HepG2 (cell line): ENCODE measurements around the gene C19orf44. TPM values are rescaled to one million over a fixed set of nuclear protein-coding genes. Genes with fewer than 3 reads are reported as not detected.

Experiments used
- ATAC-seq: fragments of 200-7000 bp; cut with Tn5 transposase; 3 replicates; pipeline ENCODE4 v1.9.1; 2020; ENCODE audit warnings: mild to moderate bottlenecking, moderate library complexity
- BruUV-seq: library from RNA; stranded (reverse); fragments of 400-500 nt; replicated peaks from 2 replicates; lab custom pipeline; 2021; lab: Mats Ljungman, UMichigan
- CTCF ChIA-PET: fragments of 300-600 bp; formaldehyde crosslinking; extraction: SDS; loops from one replicate; lab custom pipeline; 2021; ENCODE audit warnings: low total read pairs, inconsistent platforms, low intra/inter-chr PET ratio; lab: Yijun Ruan, JAX
- POLR2A ChIA-PET: fragments of 350-600 bp; sonication (Branson Sonifier 250); formaldehyde crosslinking; loops from one replicate; lab custom pipeline; 2020; ENCODE audit warnings: antibody characterized with exemption, inconsistent platforms; lab: Yijun Ruan, JAX
- DNase-seq: peaks from one replicate; pipeline ENCODE4 v3.0.0-alpha.2; 2015; ENCODE audit warnings: low spot score
- FAIRE-seq: peaks from 3 replicates; lab custom pipeline; 2011; peaks lifted over from hg19 to GRCh38; lab: Jason Lieb, UNC
- H2AFZ ChIP-seq: one replicate; pipeline ENCODE4 v1.6.1; 2011; ENCODE audit warnings: low read length, inconsistent platforms
- H3K27ac ChIP-seq: fragments of 300-600 bp; 3 replicates; pipeline ENCODE4 v1.8.0; 2011; ENCODE audit warnings: mixed run types, mild to moderate bottlenecking, mixed read lengths, low read length, inconsistent platforms; ENCODE audit not compliant: insufficient read depth; ENCODE audit errors: extremely low read length
- H3K27me3 ChIP-seq, 2 experiments: fragments of 200-600 bp in 1 of 2; 2 replicates in 1 of 2; 3 replicates in 1 of 2; pipeline versions ENCODE4 v1.6.0 to v1.8.0; 2011; ENCODE audit warnings: low read length in 2 of 2, mild to moderate bottlenecking in 2 of 2, moderate library complexity in 2 of 2, inconsistent platforms in 1 of 2; ENCODE audit not compliant: insufficient read depth in 2 of 2, control insufficient read depth in 1 of 2
- H3K36me3 ChIP-seq, 2 experiments: fragments of 200-600 bp in 1 of 2; replicated peaks in 1 of 2; 2 replicates in 1 of 2; 3 replicates in 1 of 2; pipeline versions ENCODE4 v1.5.1 to v1.8.0; 2011; ENCODE audit warnings: low read length in 2 of 2, inconsistent platforms in 1 of 2; ENCODE audit not compliant: insufficient read depth in 2 of 2, control insufficient read depth in 1 of 2
- H3K4me1 ChIP-seq: 2 replicates; pipeline ENCODE4 v1.5.1; 2012; ENCODE audit warnings: low read length, inconsistent platforms; ENCODE audit not compliant: insufficient read depth
- H3K4me2 ChIP-seq: 2 replicates; pipeline ENCODE4 v1.6.0; 2011; ENCODE audit warnings: low read depth, low read length, inconsistent platforms
- H3K4me3 ChIP-seq, 3 experiments: fragments of 200-600 bp in 1 of 3; sonication (generic), shearing (Covaris generic) in 1 of 3; replicated peaks in 1 of 3; 2 replicates each; pipeline ENCODE4 v1.5.1; 2011 to 2016; ENCODE audit warnings: low read length in 3 of 3, inconsistent platforms in 2 of 3, low read depth in 2 of 3, mild to moderate bottlenecking in 2 of 3, control low read depth in 1 of 3, mixed read lengths in 1 of 3; ENCODE audit not compliant: insufficient read depth in 1 of 3
- H3K79me2 ChIP-seq: one replicate; pipeline ENCODE4 v1.6.1; 2011; ENCODE audit warnings: low read length, inconsistent platforms; ENCODE audit not compliant: insufficient read depth
- H3K9ac ChIP-seq: 2 replicates; pipeline ENCODE4 v1.6.0; 2011; ENCODE audit warnings: mild to moderate bottlenecking, low read depth, low read length, inconsistent platforms; ENCODE audit not compliant: insufficient read depth
- H3K9me3 ChIP-seq: 2 replicates; pipeline ENCODE4 v1.5.1; 2012; ENCODE audit warnings: mild to moderate bottlenecking, low read length
- H4K20me1 ChIP-seq: 2 replicates; pipeline ENCODE4 v1.6.0; 2011; ENCODE audit warnings: inconsistent platforms, mild to moderate bottlenecking, low read length, moderate library complexity; ENCODE audit not compliant: insufficient read depth
- SPEN ChIP-seq: sonication (generic); formaldehyde crosslinking; IDR thresholded peaks from 2 replicates; pipeline ENCODE4 v1.5.1; 2020; ENCODE audit warnings: low read depth, mild to moderate bottlenecking, missing genetic modification reagents
- ZEB1 ChIP-seq: IDR thresholded peaks from 2 replicates; pipeline ENCODE4 v1.6.1; 2012; ENCODE audit warnings: mild to moderate bottlenecking, low read depth, inconsistent platforms; ENCODE audit not compliant: insufficient replicate concordance
- ZNF235 ChIP-seq: sonication (generic); formaldehyde crosslinking; IDR thresholded peaks from 2 replicates; pipeline ENCODE4 v1.8.1; 2023; ENCODE audit warnings: mild to moderate bottlenecking, missing genetic modification reagents, borderline replicate concordance
- WGBS: methylation state at CpG from one replicate; pipeline ENCODE4 v1.1.6; 2017; ENCODE audit warnings: low lambda C conversion rate; 5-methylcytosine and 5-hydroxymethylcytosine counted together
- in situ Hi-C: cut with HindIII; loops from 2 replicates; pipeline ENCODE4 v1.10.0; 2017; ENCODE audit warnings: low pct_unique_long_range_greater_than_20kb; ENCODE audit not compliant: extremely low pct_ligation_motif_present
- intact Hi-C: fragments of 100-400 bp; cut with micrococcal nuclease; formaldehyde crosslinking; loops from one replicate; pipeline ENCODE4 v1.10.0; 2022; ENCODE audit not compliant: unreplicated experiment
- polyA plus RNA-seq, 8 experiments: library from polyadenylated mRNA; depleted of rRNA in 3 of 8; stranded (reverse) in 7 of 8; unstranded in 1 of 8; fragments of >200 nt; fragmentation: Illumina TruSeq in 4 of 8; extraction: Trizol in 4 of 8; gene quantifications; 2 replicates each; pipeline versions ENCODE4 v1.2.1 to v1.2.3, GENCODE V29; 2011 to 2016; ENCODE audit warnings: low read depth in 4 of 8, missing spikeins in 1 of 8, mixed read lengths in 1 of 8; ENCODE audit not compliant: insufficient read depth in 1 of 8
- total RNA-seq, 5 experiments: library from RNA; depleted of rRNA; stranded (reverse); fragments of >200 nt; fragmentation: Illumina TruSeq; extraction: Trizol; gene quantifications; 2 replicates each; pipeline ENCODE4 v1.2.3, GENCODE V29; 2016; ENCODE audit warnings: low read depth in 1 of 5
- TF ChIP-seq, protein P1 (sequence below): fragments of 450-650 bp; IDR thresholded peaks from 2 replicates; pipeline ENCODE4 v1.6.1; 2016
- TF ChIP-seq, protein P2 (sequence below): IDR thresholded peaks from 2 replicates; pipeline ENCODE4 v1.6.1; 2018; ENCODE audit warnings: missing genetic modification reagents, mild to moderate bottlenecking, missing compliant biosample characterization
- TF ChIP-seq, protein P3 (sequence below): sonication (generic); formaldehyde crosslinking; IDR thresholded peaks from 2 replicates; pipeline ENCODE4 v1.5.0; 2020; ENCODE audit warnings: mild to moderate bottlenecking, missing genetic modification reagents, borderline replicate concordance
- TF ChIP-seq, protein P4 (sequence below): sonication (generic); formaldehyde crosslinking; IDR thresholded peaks from 2 replicates; pipeline ENCODE4 v1.4.0; 2020; ENCODE audit warnings: missing genetic modification reagents, borderline replicate concordance
- TF ChIP-seq, protein P5 (sequence below): sonication (generic); formaldehyde crosslinking; IDR thresholded peaks from 2 replicates; pipeline ENCODE4 v1.4.0; 2020; ENCODE audit warnings: mild to moderate bottlenecking, missing genetic modification reagents, borderline replicate concordance

The C19orf44 gene
- total and polyA plus RNA-seq, 2 of the 13 experiments (the other 11 are each of a cell fraction or from before 2014, with no cell fraction given), result 3.2 to 4.3 TPM

DNA sequence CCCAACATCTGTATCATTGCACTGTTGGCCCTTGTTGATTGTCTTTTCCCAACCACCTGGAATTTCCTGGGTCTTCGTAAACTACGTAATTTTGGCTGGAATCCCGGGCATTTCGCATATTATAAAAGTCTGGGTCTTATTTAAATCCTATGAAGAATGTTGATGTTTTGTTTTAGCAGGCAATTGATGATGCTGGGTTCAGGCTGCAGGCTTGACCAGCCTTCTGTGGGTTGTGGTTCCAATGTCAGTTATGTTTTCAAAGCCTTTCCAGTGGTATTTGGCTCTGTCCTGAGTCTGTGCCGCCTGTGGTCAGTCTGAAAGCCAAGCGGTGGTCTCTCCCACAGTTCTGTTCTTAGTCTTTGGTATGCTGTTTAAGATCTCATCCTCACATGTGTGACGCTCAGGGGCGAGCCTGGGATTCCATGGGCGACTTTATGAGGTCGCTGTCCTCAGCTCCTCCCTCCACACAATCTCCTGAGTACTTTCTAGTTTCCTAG, 63.6 kb downstream of the C19orf44 start:
- Histone ChIP-seq H4K20me1 (no peaks in the 10 kb centered on the region), H3K4me3 (no peak overlapping the region), H3K9me3 (no peaks in the 10 kb centered on the region), H3K79me2 (no peaks in the 10 kb centered on the region), H3K27me3 (no peaks in the 10 kb centered on the region), H3K4me2 (no peak overlapping the region), H3K27ac (no peak overlapping the region), H3K4me1 (no peaks in the 10 kb centered on the region), H2AFZ (no peak overlapping the region), H3K36me3 (peaks cover 19 to 57% of the 10 kb centered on the region in 2 experiments), H3K9ac (no peak overlapping the region)
- WGBS, result 98% methylated on average over 10 of the region's 10 CpGs
- no peak for ATAC-seq
- DNase-seq, result no peak
- in situ Hi-C loops, result no loop called here
- POLR2A ChIA-PET, result no interaction called here
- CTCF ChIA-PET, result no interaction called here
- TF ChIP-seq ZNF235 (CRISPR knock-in tag), result no peak
- TF ChIP-seq, protein P1, sequence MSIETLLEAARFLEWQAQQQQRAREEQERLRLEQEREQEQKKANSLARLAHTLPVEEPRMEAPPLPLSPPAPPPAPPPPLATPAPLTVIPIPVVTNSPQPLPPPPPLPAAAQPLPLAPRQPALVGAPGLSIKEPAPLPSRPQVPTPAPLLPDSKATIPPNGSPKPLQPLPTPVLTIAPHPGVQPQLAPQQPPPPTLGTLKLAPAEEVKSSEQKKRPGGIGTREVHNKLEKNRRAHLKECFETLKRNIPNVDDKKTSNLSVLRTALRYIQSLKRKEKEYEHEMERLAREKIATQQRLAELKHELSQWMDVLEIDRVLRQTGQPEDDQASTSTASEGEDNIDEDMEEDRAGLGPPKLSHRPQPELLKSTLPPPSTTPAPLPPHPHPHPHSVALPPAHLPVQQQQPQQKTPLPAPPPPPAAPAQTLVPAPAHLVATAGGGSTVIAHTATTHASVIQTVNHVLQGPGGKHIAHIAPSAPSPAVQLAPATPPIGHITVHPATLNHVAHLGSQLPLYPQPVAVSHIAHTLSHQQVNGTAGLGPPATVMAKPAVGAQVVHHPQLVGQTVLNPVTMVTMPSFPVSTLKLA, result no peak
- no peak for TF ChIP-seq ZEB1
- TF ChIP-seq, protein P2, sequence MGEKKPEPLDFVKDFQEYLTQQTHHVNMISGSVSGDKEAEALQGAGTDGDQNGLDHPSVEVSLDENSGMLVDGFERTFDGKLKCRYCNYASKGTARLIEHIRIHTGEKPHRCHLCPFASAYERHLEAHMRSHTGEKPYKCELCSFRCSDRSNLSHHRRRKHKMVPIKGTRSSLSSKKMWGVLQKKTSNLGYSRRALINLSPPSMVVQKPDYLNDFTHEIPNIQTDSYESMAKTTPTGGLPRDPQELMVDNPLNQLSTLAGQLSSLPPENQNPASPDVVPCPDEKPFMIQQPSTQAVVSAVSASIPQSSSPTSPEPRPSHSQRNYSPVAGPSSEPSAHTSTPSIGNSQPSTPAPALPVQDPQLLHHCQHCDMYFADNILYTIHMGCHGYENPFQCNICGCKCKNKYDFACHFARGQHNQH (CRISPR knock-in tag), result no peak
- TF ChIP-seq, protein P3, sequence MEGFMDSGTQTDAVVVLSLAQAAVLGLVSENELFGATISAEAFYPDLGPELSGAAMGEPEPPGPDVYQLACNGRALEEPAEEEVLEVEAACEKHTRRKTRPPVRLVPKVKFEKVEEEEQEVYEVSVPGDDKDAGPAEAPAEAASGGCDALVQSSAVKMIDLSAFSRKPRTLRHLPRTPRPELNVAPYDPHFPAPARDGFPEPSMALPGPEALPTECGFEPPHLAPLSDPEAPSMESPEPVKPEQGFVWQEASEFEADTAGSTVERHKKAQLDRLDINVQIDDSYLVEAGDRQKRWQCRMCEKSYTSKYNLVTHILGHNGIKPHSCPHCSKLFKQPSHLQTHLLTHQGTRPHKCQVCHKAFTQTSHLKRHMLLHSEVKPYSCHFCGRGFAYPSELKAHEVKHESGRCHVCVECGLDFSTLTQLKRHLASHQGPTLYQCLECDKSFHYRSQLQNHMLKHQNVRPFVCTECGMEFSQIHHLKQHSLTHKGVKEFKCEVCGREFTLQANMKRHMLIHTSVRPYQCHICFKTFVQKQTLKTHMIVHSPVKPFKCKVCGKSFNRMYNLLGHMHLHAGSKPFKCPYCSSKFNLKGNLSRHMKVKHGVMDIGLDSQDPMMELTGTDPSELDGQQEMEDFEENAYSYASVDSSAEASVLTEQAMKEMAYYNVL, result no peak
- TF ChIP-seq, protein P4, sequence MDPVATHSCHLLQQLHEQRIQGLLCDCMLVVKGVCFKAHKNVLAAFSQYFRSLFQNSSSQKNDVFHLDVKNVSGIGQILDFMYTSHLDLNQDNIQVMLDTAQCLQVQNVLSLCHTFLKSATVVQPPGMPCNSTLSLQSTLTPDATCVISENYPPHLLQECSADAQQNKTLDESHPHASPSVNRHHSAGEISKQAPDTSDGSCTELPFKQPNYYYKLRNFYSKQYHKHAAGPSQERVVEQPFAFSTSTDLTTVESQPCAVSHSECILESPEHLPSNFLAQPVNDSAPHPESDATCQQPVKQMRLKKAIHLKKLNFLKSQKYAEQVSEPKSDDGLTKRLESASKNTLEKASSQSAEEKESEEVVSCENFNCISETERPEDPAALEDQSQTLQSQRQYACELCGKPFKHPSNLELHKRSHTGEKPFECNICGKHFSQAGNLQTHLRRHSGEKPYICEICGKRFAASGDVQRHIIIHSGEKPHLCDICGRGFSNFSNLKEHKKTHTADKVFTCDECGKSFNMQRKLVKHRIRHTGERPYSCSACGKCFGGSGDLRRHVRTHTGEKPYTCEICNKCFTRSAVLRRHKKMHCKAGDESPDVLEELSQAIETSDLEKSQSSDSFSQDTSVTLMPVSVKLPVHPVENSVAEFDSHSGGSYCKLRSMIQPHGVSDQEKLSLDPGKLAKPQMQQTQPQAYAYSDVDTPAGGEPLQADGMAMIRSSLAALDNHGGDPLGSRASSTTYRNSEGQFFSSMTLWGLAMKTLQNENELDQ (CRISPR knock-in tag), result no peak
- TF ChIP-seq SPEN (CRISPR knock-in tag), result no peak
- TF ChIP-seq, protein P5, sequence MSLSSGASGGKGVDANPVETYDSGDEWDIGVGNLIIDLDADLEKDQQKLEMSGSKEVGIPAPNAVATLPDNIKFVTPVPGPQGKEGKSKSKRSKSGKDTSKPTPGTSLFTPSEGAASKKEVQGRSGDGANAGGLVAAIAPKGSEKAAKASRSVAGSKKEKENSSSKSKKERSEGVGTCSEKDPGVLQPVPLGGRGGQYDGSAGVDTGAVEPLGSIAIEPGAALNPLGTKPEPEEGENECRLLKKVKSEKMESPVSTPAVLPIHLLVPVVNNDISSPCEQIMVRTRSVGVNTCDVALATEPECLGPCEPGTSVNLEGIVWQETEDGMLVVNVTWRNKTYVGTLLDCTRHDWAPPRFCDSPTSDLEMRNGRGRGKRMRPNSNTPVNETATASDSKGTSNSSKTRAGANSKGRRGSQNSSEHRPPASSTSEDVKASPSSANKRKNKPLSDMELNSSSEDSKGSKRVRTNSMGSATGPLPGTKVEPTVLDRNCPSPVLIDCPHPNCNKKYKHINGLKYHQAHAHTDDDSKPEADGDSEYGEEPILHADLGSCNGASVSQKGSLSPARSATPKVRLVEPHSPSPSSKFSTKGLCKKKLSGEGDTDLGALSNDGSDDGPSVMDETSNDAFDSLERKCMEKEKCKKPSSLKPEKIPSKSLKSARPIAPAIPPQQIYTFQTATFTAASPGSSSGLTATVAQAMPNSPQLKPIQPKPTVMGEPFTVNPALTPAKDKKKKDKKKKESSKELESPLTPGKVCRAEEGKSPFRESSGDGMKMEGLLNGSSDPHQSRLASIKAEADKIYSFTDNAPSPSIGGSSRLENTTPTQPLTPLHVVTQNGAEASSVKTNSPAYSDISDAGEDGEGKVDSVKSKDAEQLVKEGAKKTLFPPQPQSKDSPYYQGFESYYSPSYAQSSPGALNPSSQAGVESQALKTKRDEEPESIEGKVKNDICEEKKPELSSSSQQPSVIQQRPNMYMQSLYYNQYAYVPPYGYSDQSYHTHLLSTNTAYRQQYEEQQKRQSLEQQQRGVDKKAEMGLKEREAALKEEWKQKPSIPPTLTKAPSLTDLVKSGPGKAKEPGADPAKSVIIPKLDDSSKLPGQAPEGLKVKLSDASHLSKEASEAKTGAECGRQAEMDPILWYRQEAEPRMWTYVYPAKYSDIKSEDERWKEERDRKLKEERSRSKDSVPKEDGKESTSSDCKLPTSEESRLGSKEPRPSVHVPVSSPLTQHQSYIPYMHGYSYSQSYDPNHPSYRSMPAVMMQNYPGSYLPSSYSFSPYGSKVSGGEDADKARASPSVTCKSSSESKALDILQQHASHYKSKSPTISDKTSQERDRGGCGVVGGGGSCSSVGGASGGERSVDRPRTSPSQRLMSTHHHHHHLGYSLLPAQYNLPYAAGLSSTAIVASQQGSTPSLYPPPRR (CRISPR knock-in tag), result no peak
- no TSS peak for BruUV-seq
- intact Hi-C loops, result no loop called here
- FAIRE-seq, result no peak
